SU-DHL-6 (cell line): ENCODE results near the gene MRPS6.

Experiments used
- CTCF ChIP-seq: fragments of 200-600 bp; sonication (generic); IDR thresholded peaks from one replicate; pipeline ENCODE4 v1.5.1; 2017; ENCODE audit warnings: antibody characterized with exemption, mild to moderate bottlenecking, low read length, moderate library complexity; ENCODE audit not compliant: insufficient read depth, poor library complexity, severe bottlenecking
- EZH2phosphoT487 ChIP-seq: fragments of 200-600 bp; sonication (generic), shearing (Covaris generic); conservative IDR thresholded peaks from 2 replicates; pipeline ENCODE4 v1.6.1; 2018; ENCODE audit warnings: mild to moderate bottlenecking, antibody characterized with exemption, low read length, moderate library complexity, mixed read lengths

- TF ChIP-seq CTCF, result no peak
- TF ChIP-seq EZH2phosphoT487, result no peak
These were observed 107.5 kb downstream of the MRPS6 start for GRCh38 chr21:34180826-34181359.
